Psoas muscle (tissue), 8 donors: ENCODE data around the gene KIAA0513. TPM values are rescaled to one million over a fixed set of nuclear protein-coding genes. Genes with fewer than 3 reads are reported as not detected.

ENCODE experiments used
- ATAC-seq, 4 donors: fragments of 200-7000 bp; cut with Tn5 transposase; one replicate each; pipeline ENCODE4 v1.9.1; 2020; ENCODE audit warnings: moderate library complexity in 3 of 4, mild to moderate bottlenecking in 2 of 4
- DNase-seq, 2 donors: peaks; one replicate each; pipeline ENCODE4 v3.0.0-alpha.2; 2020
- H3K27ac ChIP-seq: fragments of 200-600 bp; one replicate; pipeline ENCODE4 v1.8.0; 2022
- H3K27me3 ChIP-seq, 3 donors: fragments of 200-600 bp in 1 of 3; one replicate each; pipeline versions ENCODE4 v1.6.1 to v1.8.0; 2013 to 2022; ENCODE audit warnings: low read length in 2 of 3, mild to moderate bottlenecking in 2 of 3, moderate library complexity in 1 of 3; ENCODE audit not compliant: insufficient read depth in 3 of 3
- H3K36me3 ChIP-seq, 2 donors: fragments of 200-600 bp in 1 of 2; one replicate each; pipeline versions ENCODE4 v1.6.1 to v1.8.0; 2013 to 2022; ENCODE audit warnings: low read depth in 1 of 2, mild to moderate bottlenecking in 1 of 2, moderate library complexity in 1 of 2; ENCODE audit not compliant: insufficient read depth in 1 of 2
- H3K4me1 ChIP-seq: fragments of 200-600 bp; one replicate; pipeline ENCODE4 v1.8.0; 2022
- H3K4me3 ChIP-seq: fragments of 200-600 bp; one replicate; pipeline ENCODE4 v1.8.0; 2022; ENCODE audit warnings: mild to moderate bottlenecking
- H3K9me3 ChIP-seq: fragments of 200-600 bp; one replicate; pipeline ENCODE4 v1.8.0; 2022
- CTCF ChIP-seq: fragments of 200-600 bp; IDR thresholded peaks from one replicate; pipeline ENCODE4 v1.8.0; 2022; ENCODE audit warnings: antibody characterized with exemption
- WGBS, 3 donors: extraction: QIAGEN DNeasy Blood & Tissue Kit; methylation state at CpG; one replicate each; pipeline versions ENCODE4 v1.1.6 to v1.1.7; 2013; 5-methylcytosine and 5-hydroxymethylcytosine counted together
- intact Hi-C, 2 donors: fragments of 100-400 bp; cut with DNase I; formaldehyde crosslinking; loops; one replicate each; pipeline versions ENCODE4 v1.11.0 to v1.14.2; 2022
- polyA plus RNA-seq, 3 donors: library from polyadenylated mRNA; stranded (reverse); fragments of 200-250 nt; gene quantifications; one replicate each; pipeline ENCODE4 v1.2.3, GENCODE V29; 2013
- total RNA-seq, 4 donors: library from RNA; stranded (reverse); fragmentation: NEBNext Ultra II Directional in 2 of 4; extraction: Animal tissue kit (Norgen Biotek cat#: 25700) in 2 of 4; gene quantifications; one replicate each; pipeline versions ENCODE4 v1.2.1 to v1.2.4, GENCODE V29; 2021 to 2023
- donor health status: healthy with polysubstance abuse.
- donor health status: DM: no; HTN: no; CAD: no; lungs with moderate emphysema.
- donor health status: Bipolar disorder and iron deficiency.
- donor health status: healthy.
- donor health status: DM: yes; HTN: yes; CAD: no.
- donor health status: DM: no; HTN: no; CAD: no.
- donor health status: DM: no; HTN: no; CAD: no.
- donor health status: DM: yes; HTN: yes; CAD: no.

The KIAA0513 gene
- total and polyA plus RNA-seq, 7 donors: 3.6 to 18.2 (median 12.9) TPM

- 93 to 97% (median 94%) methylated on average over 20 of the region's 20 CpGs for WGBS, 3 donors
- no peak for TF ChIP-seq CTCF
- ATAC-seq: no peak
- Histone ChIP-seq H3K4me3 (no peak overlapping the region), H3K27ac (no peak overlapping the region), H3K4me1 (peaks cover 35% of the 10 kb centered on the region), H3K27me3 (no peaks in the 10 kb centered on the region), H3K36me3 (no peaks in the 10 kb centered on the region), H3K9me3 (no peaks in the 10 kb centered on the region)
- intact Hi-C loops: no loop called here
- DNase-seq: no peak
These were observed 105.1 kb downstream of the KIAA0513 start for GRCh38 chr16:85132456-85133289.

DNA sequence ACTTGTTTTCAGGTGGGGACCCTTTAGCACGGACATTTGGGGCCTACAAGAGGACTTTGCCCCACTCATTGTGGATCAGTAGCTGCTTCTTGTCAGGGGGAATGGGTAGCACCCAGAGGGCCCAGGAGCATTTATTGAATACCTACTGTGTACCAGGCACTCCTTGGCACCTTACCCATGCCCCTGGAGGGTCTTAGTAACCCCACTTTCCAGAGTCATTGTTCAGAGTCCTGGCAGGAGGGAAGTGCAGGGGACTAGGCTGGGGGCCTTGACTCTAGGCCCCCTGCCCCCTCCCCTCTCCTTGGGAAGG is 105.7 kb downstream of the KIAA0513 start:
- Histone ChIP-seq H3K4me3 (no peak overlapping the region), H3K27me3 (no peaks in the 10 kb centered on the region), H3K9me3 (no peaks in the 10 kb centered on the region), H3K4me1 (peaks cover 35% of the 10 kb centered on the region), H3K36me3 (no peaks in the 10 kb centered on the region), H3K27ac (no peak overlapping the region)
- WGBS, 3 donors: 94 to 100% (median 100%) methylated on average over 1 of the region's 1 CpG
- TF ChIP-seq CTCF: no peak
- DNase-seq (no peak), ATAC-seq (no peak)
- intact Hi-C loops: no loop called here

- H3K27ac ChIP-seq: peak overlapping the region; percentile 30
- 87 to 88% (median 87%) methylated on average over 19 of the region's 19 CpGs for WGBS, 3 donors
- no peak for TF ChIP-seq CTCF
- no peak for DNase-seq
- H3K4me3 ChIP-seq: no peak overlapping the region
- intact Hi-C loops: no loop called here
- H3K4me1 ChIP-seq: peaks cover 35% of the 10 kb centered on the region
- ATAC-seq: no peak
- H3K9me3 ChIP-seq: no peaks in the 10 kb centered on the region
- no peaks in the 10 kb centered on the region for H3K36me3 ChIP-seq
- no peaks in the 10 kb centered on the region for H3K27me3 ChIP-seq
These were observed 106.6 kb downstream of the KIAA0513 start for GRCh38 chr16:85134076-85134788.

GRCh38 chr16:85134789-85135142 is 107.2 kb downstream of the KIAA0513 start:
- Histone ChIP-seq H3K9me3 (no peaks in the 10 kb centered on the region), H3K4me1 (peaks cover 35% of the 10 kb centered on the region), H3K27me3 (no peaks in the 10 kb centered on the region), H3K4me3 (no peak overlapping the region), H3K27ac (peak overlapping the region; percentile 30), H3K36me3 (no peaks in the 10 kb centered on the region)
- DNase-seq (no peak), ATAC-seq (no peak)
- intact Hi-C loops: no loop called here
- WGBS, 3 donors: 58 to 69% (median 60%) methylated on average over 13 to 14 of the region's 14 CpGs
- TF ChIP-seq CTCF: no peak
